Mucosa of descending colon (tissue), 3 donors: Measurements from ENCODE around the gene TBXA2R. TPM values are rescaled to one million over a fixed set of nuclear protein-coding genes. Genes with fewer than 3 reads are reported as not detected.

Experiments
- ATAC-seq: fragments of 200-7000 bp; cut with Tn5 transposase; one replicate; pipeline ENCODE4 v1.9.1; 2020; ENCODE audit warnings: mild to moderate bottlenecking, moderate library complexity
- DNase-seq, 3 donors: peaks; one replicate each; pipeline ENCODE4 v3.0.0-alpha.2; 2020
- H3K36me3 ChIP-seq: fragments of 200-600 bp; one replicate; pipeline ENCODE4 v1.8.0; 2021; ENCODE audit warnings: low read depth, mild to moderate bottlenecking
- H3K4me1 ChIP-seq: fragments of 200-600 bp; one replicate; pipeline ENCODE4 v1.8.0; 2021; ENCODE audit warnings: low read depth, mild to moderate bottlenecking
- H3K4me3 ChIP-seq: fragments of 200-600 bp; one replicate; pipeline ENCODE4 v1.8.0; 2021; ENCODE audit warnings: mild to moderate bottlenecking
- H3K9me3 ChIP-seq: fragments of 200-600 bp; one replicate; pipeline ENCODE4 v1.8.0; 2021; ENCODE audit warnings: mild to moderate bottlenecking
- intact Hi-C, 2 donors: fragments of 100-400 bp; cut with DNase I in 1 of 2; cut with micrococcal nuclease in 1 of 2; formaldehyde crosslinking; loops; one replicate each; pipeline versions ENCODE4 v1.11.0 to v1.11.1; 2022; cut with DNase I, micrococcal nuclease
- long read RNA-seq, 2 donors: library from polyadenylated mRNA; unstranded; transcript quantifications; one replicate each; pipeline ENCODE4 v2.0.0, GENCODE V29; 2019 to 2021
- total RNA-seq, 3 donors: library from RNA; stranded (reverse); fragmentation: NEBNext Ultra II Directional in 2 of 3; extraction: Animal tissue kit (Norgen Biotek cat#: 25700) in 2 of 3; gene quantifications; one replicate each; pipeline versions ENCODE4 v1.2.1 to v1.2.4, GENCODE V29; 2021 to 2023
- TF ChIP-seq, protein P1 (sequence below): fragments of 200-600 bp; IDR thresholded peaks from one replicate; pipeline ENCODE4 v1.8.0; 2022; ENCODE audit warnings: antibody characterized with exemption, mild to moderate bottlenecking
- donor health status: DM: no; HTN: no; CAD: no; lungs with moderate emphysema.
- donor health status: DM: no; HTN: no; CAD: no.
- donor health status: DM: no; HTN: yes; CAD: no.

The TBXA2R gene
- 1 to 10 TPM in 2 of 3 donors, under 1 TPM in 1; 0.72 to 2.3 (median 1.1) TPM for total RNA-seq
- long read RNA-seq, donor 1, partial matches to known transcripts = 0 of 1 reads
- long read RNA-seq, donor 1, other reads (novel, unspliced or antisense) = 0 of 1 reads
- long read RNA-seq, donor 2 = 0 reads

DNA sequence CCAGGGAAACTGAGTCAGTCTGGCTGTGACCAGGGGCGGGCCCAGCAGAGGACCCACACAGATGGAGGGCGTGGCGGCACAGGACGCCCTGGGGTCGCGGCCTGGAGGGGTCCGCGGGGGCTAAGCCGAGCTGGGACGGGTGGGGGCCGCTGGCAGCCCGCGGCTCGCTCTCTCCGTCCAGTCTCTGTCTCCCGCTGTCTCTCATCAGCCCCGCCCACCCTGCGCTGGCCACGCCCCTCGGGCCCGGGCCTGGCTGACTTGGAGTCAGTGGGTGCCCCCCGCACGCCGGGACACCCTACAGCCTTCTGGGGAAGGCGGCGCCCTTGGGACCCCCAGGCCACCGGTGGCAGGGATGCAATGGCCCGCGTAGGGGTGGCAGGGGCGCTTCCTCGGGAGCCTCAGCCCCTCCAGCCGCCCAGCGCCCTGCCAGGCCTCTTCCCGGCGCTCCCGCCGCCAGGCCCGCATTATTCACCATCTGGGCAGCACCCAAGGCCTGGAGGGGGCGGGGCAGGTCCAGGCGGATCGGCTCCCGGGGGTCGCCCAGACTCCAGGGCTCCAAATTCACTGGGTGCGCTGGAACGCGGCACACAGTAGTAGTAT, at the start of gene TBXA2R:
Gene TBXA2R (minus strand): TSS at position 186 of the 600 bp plus-strand sequence. CDS start 6,241 bp downstream, outside the sequence.
- intact Hi-C loops = no loop called here
- Histone ChIP-seq H3K9me3 (no peaks in the 10 kb centered on the region), H3K4me1 (peaks cover 28% of the 10 kb centered on the region), H3K36me3 (no peaks in the 10 kb centered on the region), H3K4me3 (no peak within 1 kb of the TSS)
- ATAC-seq = peak; percentile 61
- TF ChIP-seq, protein P1, sequence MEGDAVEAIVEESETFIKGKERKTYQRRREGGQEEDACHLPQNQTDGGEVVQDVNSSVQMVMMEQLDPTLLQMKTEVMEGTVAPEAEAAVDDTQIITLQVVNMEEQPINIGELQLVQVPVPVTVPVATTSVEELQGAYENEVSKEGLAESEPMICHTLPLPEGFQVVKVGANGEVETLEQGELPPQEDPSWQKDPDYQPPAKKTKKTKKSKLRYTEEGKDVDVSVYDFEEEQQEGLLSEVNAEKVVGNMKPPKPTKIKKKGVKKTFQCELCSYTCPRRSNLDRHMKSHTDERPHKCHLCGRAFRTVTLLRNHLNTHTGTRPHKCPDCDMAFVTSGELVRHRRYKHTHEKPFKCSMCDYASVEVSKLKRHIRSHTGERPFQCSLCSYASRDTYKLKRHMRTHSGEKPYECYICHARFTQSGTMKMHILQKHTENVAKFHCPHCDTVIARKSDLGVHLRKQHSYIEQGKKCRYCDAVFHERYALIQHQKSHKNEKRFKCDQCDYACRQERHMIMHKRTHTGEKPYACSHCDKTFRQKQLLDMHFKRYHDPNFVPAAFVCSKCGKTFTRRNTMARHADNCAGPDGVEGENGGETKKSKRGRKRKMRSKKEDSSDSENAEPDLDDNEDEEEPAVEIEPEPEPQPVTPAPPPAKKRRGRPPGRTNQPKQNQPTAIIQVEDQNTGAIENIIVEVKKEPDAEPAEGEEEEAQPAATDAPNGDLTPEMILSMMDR = no peak
- DNase-seq = peak in 2 of 3 donors; percentile 71 to 79

DNA sequence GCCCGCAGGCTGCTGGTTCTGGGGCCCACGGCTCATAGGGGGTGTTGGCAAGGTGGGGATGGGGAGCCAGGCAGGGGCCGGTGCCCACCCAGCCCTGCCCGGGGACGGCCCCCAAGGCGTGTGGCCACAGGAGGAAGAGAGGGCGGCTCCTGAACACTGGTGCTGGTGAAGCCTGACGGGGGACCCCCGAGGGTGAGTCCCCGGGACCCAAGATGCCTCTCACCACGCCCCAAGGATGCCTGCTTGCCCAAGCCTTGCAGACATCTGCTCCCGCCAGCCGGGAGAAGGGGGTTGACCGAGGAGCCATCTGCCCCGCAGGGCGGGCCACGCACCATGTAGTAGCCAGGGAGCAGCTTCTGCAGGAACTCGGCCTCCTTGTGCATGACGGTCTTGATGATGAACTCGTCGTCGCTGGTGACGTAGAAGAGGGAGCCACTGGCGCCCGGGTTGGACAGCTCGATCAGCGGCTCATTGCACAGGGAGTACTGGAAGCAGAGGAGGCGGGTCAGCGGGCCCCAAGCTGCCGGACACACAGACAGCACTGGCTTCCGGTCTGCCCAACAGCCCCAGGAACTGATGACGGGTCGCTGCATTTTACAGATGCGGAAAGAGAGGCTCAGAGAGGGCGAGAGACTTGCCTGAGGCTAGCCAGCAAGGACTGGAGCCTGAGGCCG, 49.5 kb upstream of the TBXA2R start:
- ATAC-seq (no peak), DNase-seq (no peak)
- H3K4me1 ChIP-seq = no peaks in the 10 kb centered on the region
- no peaks in the 10 kb centered on the region for H3K9me3 ChIP-seq
- H3K4me3 ChIP-seq = no peak overlapping the region
- intact Hi-C loops = no loop called here
- H3K36me3 ChIP-seq = no peaks in the 10 kb centered on the region
- TF ChIP-seq, protein P1 = no peak

DNA sequence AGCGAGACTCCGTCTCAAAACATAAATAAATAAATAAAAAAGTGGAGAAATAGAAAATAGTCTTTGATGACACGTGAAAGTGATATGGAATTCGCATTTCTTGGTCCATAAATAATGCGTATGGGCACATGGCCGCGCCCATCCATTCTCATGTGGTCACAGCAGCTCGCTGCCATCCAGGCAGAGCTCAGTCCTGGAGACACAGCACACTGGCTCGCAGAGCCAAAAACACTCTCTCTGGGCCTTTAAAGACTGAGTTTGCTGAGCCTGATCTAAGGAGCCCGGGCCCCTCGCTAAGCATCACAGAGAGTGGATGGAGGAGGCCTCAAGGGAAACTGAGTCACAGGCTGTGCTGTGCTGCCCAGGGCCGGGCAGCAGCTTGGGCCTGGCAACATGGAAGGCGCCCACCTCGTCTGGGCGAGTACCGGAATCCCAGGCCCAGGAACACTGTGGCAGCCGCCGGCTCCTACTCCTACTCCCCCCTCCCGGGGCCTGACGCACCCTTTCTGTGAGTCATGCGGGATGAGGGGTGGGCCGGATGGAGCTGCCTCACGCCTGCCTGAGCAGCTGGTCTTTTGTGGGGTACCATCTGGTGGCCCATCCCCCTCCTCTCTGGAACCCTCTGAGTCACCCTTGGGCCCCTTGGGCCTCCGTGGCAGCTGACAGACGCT, 48.9 kb upstream of the TBXA2R start:
- Histone ChIP-seq H3K4me3 (no peak overlapping the region), H3K36me3 (no peaks in the 10 kb centered on the region)
- ATAC-seq = peak; percentile 59

DNA sequence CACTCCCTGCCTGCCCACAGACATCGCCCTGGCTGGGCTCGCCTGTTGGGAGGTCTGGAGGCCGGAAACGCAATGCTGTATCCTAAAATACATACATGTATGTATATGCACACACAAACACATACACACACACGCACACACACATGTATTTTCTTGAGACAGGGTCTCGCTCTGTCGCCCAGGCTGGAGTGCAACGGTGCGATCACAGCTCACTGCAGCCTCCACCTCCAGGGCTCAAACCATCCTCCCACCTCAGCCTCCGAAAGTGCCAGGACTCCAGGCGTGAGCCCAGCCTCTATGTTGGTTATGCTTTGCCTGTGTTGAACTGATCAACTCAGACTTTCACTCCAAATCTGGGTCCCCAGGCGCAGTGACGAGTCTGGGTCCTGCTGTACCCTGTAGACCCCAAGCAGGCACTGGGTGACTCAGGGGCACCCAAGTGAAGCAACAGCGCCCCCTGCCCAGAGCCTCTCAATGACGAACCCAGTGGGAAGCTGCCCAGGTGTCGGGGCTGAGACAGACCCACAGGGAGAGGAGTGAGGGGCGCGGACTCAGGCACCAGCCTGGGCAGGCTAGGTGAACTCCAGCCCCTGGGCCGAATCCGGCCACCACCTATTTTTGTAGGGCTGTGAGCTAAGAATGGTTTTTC, 47.3 kb upstream of the TBXA2R start:
- Histone ChIP-seq H3K36me3 (no peaks in the 10 kb centered on the region), H3K9me3 (no peaks in the 10 kb centered on the region), H3K4me3 (no peak overlapping the region), H3K4me1 (no peaks in the 10 kb centered on the region)
- DNase-seq = no peak
- ATAC-seq = no peak
- intact Hi-C loops = no loop called here
- TF ChIP-seq, protein P1 = no peak

More for the DNA sequence above, 48.9 kb upstream of the TBXA2R start:
- DNase-seq = no peak
- intact Hi-C loops = no loop called here
- TF ChIP-seq, protein P1 = no peak
- Histone ChIP-seq H3K4me1 (no peaks in the 10 kb centered on the region), H3K9me3 (no peaks in the 10 kb centered on the region)

DNA sequence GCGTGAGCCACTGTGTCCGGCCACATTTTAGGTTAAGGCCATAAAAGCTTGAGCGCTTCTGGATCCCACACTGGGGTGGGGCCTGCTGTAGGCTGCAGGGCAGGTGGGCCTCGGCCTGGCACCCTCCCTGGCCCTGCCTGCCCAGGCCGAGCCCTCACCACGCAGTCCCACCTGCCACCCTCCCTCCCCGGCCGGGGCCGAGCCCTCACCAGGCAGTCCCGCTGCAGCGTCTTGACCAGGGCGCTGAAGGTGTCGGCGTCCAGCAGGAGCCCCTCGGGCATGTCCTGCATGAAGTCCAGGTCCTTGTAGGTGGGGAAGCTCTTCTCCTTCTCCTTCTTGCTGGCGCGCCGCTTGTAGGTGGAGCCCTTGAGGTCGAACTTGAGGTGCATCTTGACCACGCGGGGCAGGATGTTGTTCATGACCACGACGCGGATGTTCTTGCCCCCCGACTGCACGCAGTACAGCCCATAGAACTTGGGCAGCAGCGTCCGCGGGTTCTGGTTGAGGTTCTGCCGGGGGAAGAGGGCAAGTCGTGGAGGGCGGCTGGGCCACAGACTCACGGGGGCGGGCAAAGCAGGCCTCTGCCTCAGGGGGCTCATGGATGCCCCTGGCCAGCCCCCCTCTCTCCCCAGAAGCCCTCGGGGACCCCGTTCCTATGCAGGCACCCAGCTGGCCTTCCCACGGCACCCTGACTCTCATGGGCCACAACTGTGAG, 46.6 kb upstream of the TBXA2R start:
- TF ChIP-seq, protein P1 = no peak
- H3K36me3 ChIP-seq = no peaks in the 10 kb centered on the region

More for the DNA sequence above, 46.6 kb upstream of the TBXA2R start:
- no peak for DNase-seq
- no peak for ATAC-seq
- Histone ChIP-seq H3K9me3 (no peaks in the 10 kb centered on the region), H3K4me1 (no peaks in the 10 kb centered on the region), H3K4me3 (no peak overlapping the region)
- intact Hi-C loops = no loop called here
